ENCODE results near the gene AKAP13. TPM values are rescaled to one million over a fixed set of nuclear protein-coding genes. Genes with fewer than 3 reads are reported as not detected.

The AKAP13 gene
- total RNA-seq, 2 donors from 2014 or later = 105 to 106 TPM

- ATAC-seq (no peak), DNase-seq (ENCODE audit: low spot score in 2 of 2) (no peak)
- Mint-ChIP-seq H3K9me3 (no peaks in the 10 kb centered on the region), H3K36me3 (no peaks in the 10 kb centered on the region), H3K27ac (no peak overlapping the region)
Observed at GRCh38 chr15:85557385-85557784, 177.0 kb downstream of the AKAP13 start.

GRCh38 chr15:85558848-85559247 is 178.4 kb downstream of the AKAP13 start:
- Mint-ChIP-seq H3K9me3 (no peaks in the 10 kb centered on the region), H3K36me3 (no peaks in the 10 kb centered on the region), H3K27ac (peak overlapping the region in 1 of 2 donors; percentile 52)
- DNase-seq (ENCODE audit: low spot score in 2 of 2) = no peak
- ATAC-seq = peak in 1 of 2 donors; percentile 45

DNA sequence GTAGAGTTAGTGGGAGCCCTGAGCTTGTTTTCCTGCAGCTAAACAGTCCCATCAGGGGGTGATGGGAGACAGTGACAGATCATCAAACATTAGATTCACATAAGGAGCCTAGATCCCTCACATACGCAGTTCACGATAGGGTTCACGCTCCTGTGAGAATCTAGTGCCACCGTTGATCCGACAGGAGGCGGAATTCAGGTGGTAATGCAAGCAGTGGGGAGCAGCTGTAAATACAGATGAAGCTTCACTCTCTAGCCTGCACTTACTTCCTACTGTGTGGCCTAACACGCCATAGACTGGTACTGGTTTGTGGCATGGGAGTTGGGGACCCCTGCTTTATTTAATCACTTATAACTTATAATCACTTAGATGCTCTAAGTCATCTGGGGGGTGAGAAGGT is 179.1 kb downstream of the AKAP13 start:
- Mint-ChIP-seq H3K27ac (peak overlapping the region in 1 of 2 donors; percentile 48), H3K9me3 (no peaks in the 10 kb centered on the region), H3K36me3 (no peaks in the 10 kb centered on the region)
- ATAC-seq = no peak
- no peak for DNase-seq (ENCODE audit: low spot score in 2 of 2)

DNA sequence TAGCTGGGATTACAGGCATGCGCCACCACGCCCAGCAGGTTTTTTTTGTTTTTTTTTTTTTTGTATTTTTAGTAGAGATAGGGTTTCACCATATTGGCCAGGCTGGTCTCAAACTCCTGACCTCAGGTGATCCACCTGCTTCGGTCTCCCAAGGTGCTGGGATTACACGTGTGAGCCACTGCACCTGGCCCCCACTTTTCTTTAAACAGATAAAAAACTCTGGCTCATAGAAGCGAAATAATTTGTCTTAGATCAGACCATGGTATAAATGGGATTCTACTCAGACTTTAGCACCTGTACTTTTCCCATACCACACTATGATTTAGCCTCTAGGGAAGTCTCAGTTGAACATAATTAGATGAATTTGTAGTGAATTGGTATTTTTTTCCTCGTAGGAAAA is 182.4 kb downstream of the AKAP13 start:
- Mint-ChIP-seq H3K27ac (no peak overlapping the region), H3K9me3 (no peaks in the 10 kb centered on the region), H3K36me3 (no peaks in the 10 kb centered on the region)
- no peak for DNase-seq (ENCODE audit: low spot score in 2 of 2)
- ATAC-seq = no peak

DNA sequence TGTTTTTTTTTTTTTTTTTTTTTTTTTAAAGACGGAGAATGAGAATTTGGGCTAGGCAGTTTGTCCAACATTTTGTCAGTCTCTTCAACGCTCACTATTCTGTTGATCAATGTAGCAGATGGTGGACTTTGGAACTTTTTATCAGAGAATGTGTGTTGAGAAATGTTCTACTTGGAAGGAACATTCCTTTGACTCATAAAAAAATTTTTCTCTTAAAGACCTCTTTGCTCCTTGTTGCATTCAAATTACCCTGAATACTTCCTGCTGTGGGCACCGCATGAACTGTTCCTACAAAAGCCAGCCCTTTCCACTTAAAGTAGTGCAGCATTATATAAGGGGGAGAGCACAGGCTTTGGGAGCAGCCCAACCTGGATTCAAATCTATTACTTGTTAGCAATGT is 182.9 kb downstream of the AKAP13 start:
- no peaks in the 10 kb centered on the region for H3K36me3 Mint-ChIP-seq
- H3K9me3 Mint-ChIP-seq = no peaks in the 10 kb centered on the region
- H3K27ac Mint-ChIP-seq = no peak overlapping the region
- DNase-seq (ENCODE audit: low spot score in 2 of 2) = no peak
- ATAC-seq = no peak

GRCh38 chr15:85563731-85564130 is 183.3 kb downstream of the AKAP13 start:
- ATAC-seq (no peak), DNase-seq (ENCODE audit: low spot score in 2 of 2) (no peak)
- H3K36me3 Mint-ChIP-seq = no peaks in the 10 kb centered on the region
- H3K27ac Mint-ChIP-seq = no peak overlapping the region
- H3K9me3 Mint-ChIP-seq = no peaks in the 10 kb centered on the region

- Mint-ChIP-seq H3K36me3 (no peaks in the 10 kb centered on the region), H3K9me3 (no peaks in the 10 kb centered on the region), H3K27ac (no peak overlapping the region)
- ATAC-seq (no peak), DNase-seq (ENCODE audit: low spot score in 2 of 2) (no peak)
Observed at GRCh38 chr15:85564686-85565085, 184.3 kb downstream of the AKAP13 start.

- ATAC-seq = no peak
- Mint-ChIP-seq H3K9me3 (no peaks in the 10 kb centered on the region), H3K27ac (peak overlapping the region in 1 of 2 donors; percentile 16), H3K36me3 (no peaks in the 10 kb centered on the region)
- no peak for DNase-seq (ENCODE audit: low spot score in 2 of 2)
Observed at GRCh38 chr15:85568261-85568808, 187.9 kb downstream of the AKAP13 start.

DNA sequence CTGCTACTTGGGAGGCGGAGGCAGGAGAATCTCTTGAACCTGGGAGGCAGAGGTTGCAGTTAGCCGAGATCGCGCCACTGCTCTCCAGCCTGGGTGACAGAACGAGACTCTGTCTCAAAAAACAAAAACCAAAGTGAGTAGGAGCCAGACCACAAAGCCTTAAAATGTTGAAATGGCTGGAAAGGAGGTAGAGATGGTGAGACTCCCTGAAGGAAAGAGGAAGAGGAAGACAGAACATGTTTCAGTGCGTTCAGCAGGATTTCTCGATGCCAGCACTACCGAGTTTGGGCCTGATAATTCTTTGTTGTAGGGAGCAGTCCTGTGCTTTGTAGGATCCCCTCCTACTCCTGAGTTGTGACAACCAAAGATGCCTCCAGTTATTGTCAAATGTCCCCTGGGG is 189.9 kb downstream of the AKAP13 start:
- no peak for DNase-seq (ENCODE audit: low spot score in 2 of 2)
- H3K9me3 Mint-ChIP-seq = no peaks in the 10 kb centered on the region
- H3K36me3 Mint-ChIP-seq = no peaks in the 10 kb centered on the region
- ATAC-seq = no peak
- H3K27ac Mint-ChIP-seq = peak overlapping the region in 1 of 2 donors; percentile 3

- ATAC-seq (no peak), DNase-seq (ENCODE audit: low spot score in 2 of 2) (no peak)
- H3K9me3 Mint-ChIP-seq = no peaks in the 10 kb centered on the region
- no peaks in the 10 kb centered on the region for H3K36me3 Mint-ChIP-seq
- no peak overlapping the region for H3K27ac Mint-ChIP-seq
Observed at GRCh38 chr15:85571780-85572179, 191.4 kb downstream of the AKAP13 start.

- Mint-ChIP-seq H3K9me3 (no peaks in the 10 kb centered on the region), H3K36me3 (peaks cover 11 to 12% of the 10 kb centered on the region in 2 donors), H3K27ac (no peak overlapping the region)
- no peak for ATAC-seq
- DNase-seq (ENCODE audit: low spot score in 2 of 2) = no peak
Observed at GRCh38 chr15:85576392-85576791, 196.0 kb downstream of the AKAP13 start.

GRCh38 chr15:85578941-85579701 is 198.7 kb downstream of the AKAP13 start:
- ATAC-seq = no peak
- Mint-ChIP-seq H3K36me3 (peaks cover 17 to 30% of the 10 kb centered on the region in 2 donors), H3K27ac (peak overlapping the region in 1 of 2 donors; percentile 40), H3K9me3 (no peaks in the 10 kb centered on the region)
- no peak for DNase-seq (ENCODE audit: low spot score in 2 of 2)

- H3K27ac Mint-ChIP-seq = peak overlapping the region in 1 of 2 donors; percentile 99
- no peak for ATAC-seq
Observed at GRCh38 chr15:85579957-85580694, 199.7 kb downstream of the AKAP13 start.

DNA sequence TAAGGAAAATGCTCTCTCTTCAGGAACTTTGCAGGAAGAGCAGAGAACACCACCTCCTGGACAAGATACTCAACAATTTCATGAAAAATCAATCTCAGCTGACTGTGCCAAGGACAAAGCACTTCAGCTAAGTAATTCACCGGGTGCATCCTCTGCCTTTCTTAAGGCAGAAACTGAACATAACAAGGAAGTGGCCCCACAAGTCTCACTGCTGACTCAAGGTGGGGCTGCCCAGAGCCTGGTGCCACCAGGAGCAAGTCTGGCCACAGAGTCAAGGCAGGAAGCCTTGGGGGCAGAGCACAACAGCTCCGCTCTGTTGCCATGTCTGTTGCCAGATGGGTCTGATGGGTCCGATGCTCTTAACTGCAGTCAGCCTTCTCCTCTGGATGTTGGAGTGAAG is 200.5 kb downstream of the AKAP13 start:
- H3K27ac Mint-ChIP-seq = peak overlapping the region; percentile 99
- peak; percentile 49 to 69 for DNase-seq (ENCODE audit: low spot score in 2 of 2)
- peaks cover 21 to 33% of the 10 kb centered on the region in 2 donors for H3K36me3 Mint-ChIP-seq
- ATAC-seq = peak; percentile 41 to 59
- no peaks in the 10 kb centered on the region for H3K9me3 Mint-ChIP-seq

More at GRCh38 chr15:85579957-85580694, 199.7 kb downstream of the AKAP13 start:
- Mint-ChIP-seq H3K9me3 (no peaks in the 10 kb centered on the region), H3K36me3 (peaks cover 17 to 33% of the 10 kb centered on the region in 2 donors)
- no peak for DNase-seq (ENCODE audit: low spot score in 2 of 2)

DNA sequence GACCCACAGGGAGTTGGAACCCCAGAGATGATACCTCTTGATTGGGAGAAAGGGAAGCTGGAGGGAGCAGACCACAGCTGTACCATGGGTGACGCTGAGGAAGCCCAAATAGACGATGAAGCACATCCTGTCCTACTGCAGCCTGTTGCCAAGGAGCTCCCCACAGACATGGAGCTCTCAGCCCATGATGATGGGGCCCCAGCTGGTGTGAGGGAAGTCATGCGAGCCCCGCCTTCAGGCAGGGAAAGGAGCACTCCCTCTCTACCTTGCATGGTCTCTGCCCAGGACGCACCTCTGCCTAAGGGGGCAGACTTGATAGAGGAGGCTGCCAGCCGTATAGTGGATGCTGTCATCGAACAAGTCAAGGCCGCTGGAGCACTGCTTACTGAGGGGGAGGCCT is 201.1 kb downstream of the AKAP13 start:
- peak; percentile 29 to 57 for ATAC-seq
- peak; percentile 51 to 64 for DNase-seq (ENCODE audit: low spot score in 2 of 2)
- Mint-ChIP-seq H3K9me3 (no peaks in the 10 kb centered on the region), H3K36me3 (peaks cover 21 to 33% of the 10 kb centered on the region in 2 donors), H3K27ac (peak overlapping the region; percentile 99)

GRCh38 chr15:85582131-85583079 is 202.0 kb downstream of the AKAP13 start:
- DNase-seq (ENCODE audit: low spot score in 2 of 2) = peak; percentile 65 to 73
- H3K27ac Mint-ChIP-seq = peak overlapping the region; percentile 99
- H3K36me3 Mint-ChIP-seq = peaks cover 21 to 33% of the 10 kb centered on the region in 2 donors
- H3K9me3 Mint-ChIP-seq = no peaks in the 10 kb centered on the region
- ATAC-seq = peak; percentile 56 to 86

Data from activated naive CD4-positive, alpha-beta T cell treated with anti-CD3 and anti-CD28 coated beads, Interleukin-2, amount 50 U/mL, for 72 hours (primary cell).